Stimulated activated CD8-positive, alpha-beta memory T cell treated with anti-CD3 and anti-CD28 coated beads, Interleukin-15, amount 100 ng/mL, for 4 hours (primary cell): ENCODE data around the gene CACNA1D.
"Not testable (repeated sequence)": the region's sequence is repeated elsewhere in the genome, so short reads cannot be mapped to it uniquely, and the experiment has no call there.

Source experiments
- DNase-seq, 2 donors: peaks; one replicate each; pipeline ENCODE4 v3.0.0-alpha.2; 2020; ENCODE audit warnings: low read depth in 2 of 2

The CACNA1D gene

DNA sequence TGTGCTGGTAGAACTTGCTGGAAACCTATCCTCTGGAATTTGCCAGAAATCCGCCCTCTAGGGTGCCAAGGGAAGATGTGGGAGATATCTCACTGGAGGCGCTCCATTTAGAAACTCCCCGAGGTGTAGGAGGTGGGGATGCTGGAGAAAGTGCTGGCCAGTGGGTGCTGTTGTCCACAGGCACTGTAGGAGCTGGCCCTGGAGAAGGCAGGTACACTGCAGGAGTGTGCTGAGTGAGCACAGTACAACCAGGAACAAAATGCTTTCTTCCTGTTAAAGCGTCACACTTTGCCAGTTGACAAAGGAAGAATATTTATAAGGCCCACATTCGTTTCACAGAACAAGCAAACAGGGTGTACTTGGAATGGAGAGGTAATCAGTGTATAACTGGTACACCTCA, 119.9 kb downstream of the CACNA1D start:
- DNase-seq: no peak

DNA sequence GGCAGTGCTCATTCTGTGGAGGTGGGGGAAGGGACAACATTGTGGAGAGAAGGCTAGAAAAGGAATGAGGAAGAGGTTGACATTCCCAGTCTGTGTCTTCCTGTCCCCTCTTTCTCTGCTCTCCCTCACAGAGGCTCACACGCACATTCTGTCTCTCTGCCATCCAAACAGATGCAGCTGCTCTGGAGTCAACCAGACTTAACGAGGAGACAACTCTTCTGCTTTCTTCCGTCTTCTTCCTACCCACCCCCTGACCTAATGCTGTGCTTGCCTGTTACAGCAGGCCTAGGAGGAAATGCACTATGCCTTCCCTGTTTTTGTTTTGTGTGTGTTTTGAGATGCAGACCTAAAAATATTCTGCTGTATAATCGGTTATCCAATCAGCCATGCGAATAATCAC, 121.9 kb downstream of the CACNA1D start:
- no peak for DNase-seq

DNA sequence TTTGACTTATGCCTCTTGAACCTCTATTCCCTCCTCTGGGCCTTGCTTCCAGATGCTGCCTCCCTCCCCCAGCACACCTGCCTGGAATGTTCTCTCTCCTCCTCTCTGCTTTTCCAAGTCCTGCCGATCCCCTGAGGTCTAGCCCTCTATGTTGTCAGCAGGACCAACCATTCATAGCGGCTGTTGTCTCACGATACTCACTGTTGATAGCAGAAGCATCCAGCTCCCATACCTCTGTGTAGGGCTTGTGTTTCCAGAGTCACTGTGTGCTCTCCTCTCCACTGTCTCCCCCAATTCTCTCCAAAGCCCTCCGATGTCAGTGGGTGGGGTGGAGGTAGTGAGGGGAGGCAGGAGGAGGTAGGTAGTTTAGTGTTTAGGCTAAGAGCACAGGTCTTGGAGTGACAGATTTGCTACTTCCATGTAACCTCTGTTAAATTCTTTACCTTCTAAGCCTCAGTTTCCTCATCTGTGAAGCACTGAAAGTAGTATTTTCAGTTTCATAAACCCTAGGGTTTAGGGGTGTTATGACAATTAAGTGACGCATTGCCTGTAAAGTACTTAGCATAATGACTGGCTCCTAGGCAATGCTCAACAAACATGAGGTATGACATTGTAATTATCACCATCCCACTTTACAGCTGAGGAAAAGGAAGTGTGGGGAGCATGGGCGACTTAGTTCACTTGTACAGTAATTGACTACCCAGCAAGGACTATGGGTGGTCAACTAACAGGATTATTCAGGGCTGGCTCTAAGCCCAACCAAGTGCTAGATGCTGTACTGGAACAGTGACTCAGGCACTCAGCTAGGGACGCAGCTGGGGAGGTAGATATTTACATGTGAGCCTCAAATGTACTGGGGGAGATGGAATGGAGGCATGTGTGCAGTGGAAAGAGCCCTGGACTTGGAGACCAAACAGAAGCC, 122.8 kb downstream of the CACNA1D start:
- no peak for DNase-seq

DNA sequence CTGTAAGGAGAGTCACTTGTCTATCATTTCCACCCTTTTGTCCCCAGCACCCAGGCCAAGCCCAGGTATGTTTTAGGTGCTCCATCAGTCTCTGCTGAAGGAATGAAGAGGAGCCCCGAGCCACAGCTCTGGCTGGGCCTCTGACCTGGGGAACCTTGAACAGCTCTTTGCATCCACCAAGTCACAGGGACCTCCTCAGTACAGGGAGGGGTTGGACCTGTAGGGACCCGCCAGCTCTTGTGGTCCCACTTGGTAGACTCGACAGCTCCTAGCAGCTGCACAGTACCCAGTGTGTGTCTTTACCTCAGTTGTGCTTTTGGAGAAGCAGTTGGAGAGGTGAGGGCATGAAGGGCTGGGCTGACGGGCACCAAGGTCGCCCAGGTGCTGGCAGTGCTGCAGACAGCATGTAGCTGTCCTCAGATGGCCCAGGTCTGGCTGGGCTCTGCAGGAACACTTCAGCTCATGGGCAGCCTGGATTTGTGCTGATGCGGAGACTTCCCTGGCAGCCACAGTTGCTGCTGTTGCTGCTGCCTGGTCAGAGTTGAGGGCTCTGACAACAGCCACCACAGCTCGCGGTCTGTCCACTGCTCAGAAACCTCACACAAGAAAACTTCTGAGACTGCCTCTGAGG, 123.6 kb downstream of the CACNA1D start:
- DNase-seq: no peak

DNA sequence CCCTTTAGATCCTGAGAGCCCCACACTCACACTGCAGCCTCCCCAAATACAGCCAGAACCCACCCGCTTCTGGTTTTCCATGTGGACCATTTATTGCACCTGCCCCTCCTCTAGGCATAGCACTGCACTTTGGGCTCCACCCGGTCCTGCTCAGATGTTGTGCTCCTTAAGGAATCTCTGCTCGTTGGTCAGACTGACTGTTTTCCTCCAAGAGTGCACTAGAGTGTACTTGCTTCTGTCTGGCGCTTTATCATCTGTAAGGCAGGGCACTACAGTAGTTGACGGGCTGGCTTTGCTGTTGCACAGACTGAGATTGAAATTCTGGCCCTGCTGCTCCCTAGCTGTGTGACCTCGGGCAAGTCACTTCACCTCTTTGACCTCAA, 124.1 kb downstream of the CACNA1D start:
- DNase-seq: no peak

DNA sequence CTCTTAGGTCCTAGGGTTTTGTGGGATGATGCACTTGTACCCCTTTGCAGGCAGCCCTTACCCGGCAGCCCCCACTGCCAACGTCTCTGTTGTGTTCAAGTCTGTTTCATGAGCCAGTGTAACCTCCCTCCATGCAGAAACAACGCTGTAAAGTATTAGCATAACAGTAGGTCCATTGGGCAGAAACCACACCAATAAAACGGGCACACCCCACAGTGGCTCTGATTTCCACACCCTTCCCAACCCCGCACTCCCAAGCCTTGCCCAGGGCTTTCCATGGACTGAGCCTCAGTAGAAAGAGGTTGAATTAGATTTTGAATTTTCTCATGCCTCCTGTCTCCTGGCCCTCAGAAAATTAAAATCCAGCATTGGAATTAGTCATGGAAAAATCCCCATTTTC, 124.5 kb downstream of the CACNA1D start:
- DNase-seq: no peak

DNA sequence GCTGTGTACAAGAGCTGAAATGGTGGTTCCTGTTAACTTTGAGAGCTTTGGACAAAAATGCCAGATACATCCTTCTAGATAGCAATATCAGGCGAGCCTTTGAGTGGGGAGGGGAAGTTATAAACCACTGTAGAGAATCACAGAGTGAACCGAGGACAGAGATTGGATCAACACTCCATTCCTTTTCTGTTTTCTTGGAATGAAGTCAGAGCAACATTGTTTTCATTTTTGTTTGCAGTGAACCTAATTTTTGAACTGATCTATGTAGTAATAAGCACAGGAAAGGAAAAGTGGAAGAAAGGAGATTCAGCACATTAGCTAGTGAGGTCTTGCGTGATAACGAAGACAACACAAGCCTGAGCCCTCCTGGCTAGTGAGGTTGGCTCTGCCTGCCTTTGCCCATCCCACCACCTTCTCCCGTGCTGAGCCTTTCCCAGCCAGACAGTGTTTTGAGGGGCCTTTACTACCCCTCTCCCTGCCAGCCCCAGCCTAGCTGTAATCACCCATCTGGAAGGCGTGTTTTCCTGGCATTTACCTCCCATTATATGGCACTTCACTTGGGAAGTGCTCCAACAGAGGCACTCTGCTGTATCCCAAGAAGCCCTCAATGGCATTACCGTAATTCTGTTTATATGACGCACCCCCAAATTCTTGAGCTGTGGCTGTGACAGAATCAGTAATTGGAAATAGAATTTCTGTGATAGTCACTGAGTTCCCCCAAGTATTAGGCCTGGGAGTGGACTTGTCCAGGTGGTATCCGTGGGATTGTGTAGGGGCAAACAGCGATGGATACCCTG, 129.8 kb downstream of the CACNA1D start:
- DNase-seq: no peak

DNA sequence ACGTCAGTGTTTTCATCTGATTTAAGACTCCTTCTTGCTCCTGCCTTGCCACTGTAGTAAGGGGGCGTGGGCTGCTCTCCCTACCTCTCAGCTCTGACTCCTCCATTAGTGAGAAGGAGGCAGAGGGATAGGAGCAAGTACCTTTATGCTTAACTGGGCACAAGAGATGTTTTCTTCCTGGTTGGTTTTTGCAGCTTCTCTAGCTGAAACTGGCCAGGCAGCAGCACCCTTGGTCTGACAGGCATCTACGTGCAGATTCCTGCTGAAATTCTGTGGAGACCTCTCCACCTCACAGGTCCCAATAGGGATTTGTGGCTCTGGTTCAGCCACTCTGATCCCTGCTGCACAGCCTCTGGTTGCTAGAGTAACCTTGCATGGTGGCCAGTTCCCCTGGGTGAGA, 132.5 kb downstream of the CACNA1D start:
- no peak for DNase-seq

DNA sequence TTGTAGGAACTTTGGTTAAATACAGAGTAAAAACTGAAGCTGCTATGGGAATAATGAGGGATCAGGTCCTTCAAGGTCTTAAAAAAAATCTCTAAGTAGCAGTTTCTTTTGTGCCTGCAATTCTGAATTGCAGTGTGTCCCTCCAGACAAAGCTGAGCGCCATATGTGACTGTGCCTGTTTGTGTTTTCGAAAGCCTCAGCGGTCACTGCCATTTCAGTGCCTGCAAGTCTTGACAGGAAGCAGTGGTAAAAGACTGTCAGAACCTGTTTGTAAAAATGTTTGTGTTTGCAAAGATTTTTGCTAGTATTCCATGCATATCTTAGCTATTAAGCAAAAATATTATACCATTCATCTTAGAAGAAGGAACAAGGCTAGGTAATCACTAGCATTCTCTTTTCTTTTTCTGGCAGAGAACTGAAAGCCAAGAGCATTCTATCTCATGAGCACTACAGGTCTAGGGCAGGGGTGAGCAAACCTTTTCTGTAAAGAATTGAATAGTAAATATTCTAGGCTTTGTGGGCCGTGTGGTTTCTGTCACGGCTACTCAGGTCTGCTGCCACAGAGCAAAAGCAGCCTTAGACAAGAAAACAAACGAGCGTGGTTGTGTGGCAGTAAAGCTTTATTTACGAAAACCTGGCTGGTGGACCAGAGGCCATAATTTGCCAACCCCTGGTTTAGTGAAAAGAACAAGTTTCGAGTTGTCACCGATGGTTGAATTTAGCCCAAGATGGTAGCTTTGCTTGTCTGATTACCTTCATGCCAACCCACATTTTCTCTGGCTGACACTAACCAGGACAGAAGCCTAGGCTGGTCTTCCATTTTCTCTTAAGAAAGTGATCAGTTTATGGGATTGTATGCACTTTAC, 134.4 kb downstream of the CACNA1D start:
- DNase-seq: no peak

DNA sequence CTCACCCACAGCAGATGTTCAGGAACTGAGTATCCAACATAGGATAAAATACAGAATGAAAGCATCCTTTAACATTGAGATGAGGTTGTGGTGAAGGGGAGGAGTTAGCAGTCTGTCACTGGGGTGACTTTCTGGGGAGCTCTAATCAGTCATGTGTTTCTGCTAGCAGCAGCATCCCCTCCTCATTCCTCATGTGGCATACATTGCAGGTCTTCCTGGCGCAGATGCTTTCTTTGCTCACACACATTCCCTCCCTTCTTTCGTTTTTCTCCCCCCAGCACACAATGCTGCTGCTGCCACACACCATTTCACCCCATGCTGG, 135.0 kb downstream of the CACNA1D start:
- DNase-seq: no peak

DNA sequence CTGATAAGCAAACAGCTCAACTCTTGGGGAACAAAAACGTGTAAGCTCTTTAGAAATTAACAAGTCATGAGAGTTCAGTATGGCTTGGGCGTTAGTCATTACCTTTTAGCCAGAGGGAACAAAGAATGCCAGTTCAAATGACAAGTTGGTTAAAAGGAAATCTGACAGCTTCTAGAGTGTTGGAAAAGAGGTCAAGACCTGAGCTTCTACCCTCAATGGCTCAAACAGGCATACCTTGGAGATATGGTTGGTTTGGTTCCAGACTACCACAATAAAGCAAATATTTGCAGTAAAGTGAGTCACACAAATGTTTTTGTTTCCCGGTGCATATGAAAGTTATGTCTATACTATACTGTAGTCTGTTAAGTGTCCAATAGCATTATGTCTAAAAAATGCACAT, 136.1 kb downstream of the CACNA1D start:
- no peak for DNase-seq

DNA sequence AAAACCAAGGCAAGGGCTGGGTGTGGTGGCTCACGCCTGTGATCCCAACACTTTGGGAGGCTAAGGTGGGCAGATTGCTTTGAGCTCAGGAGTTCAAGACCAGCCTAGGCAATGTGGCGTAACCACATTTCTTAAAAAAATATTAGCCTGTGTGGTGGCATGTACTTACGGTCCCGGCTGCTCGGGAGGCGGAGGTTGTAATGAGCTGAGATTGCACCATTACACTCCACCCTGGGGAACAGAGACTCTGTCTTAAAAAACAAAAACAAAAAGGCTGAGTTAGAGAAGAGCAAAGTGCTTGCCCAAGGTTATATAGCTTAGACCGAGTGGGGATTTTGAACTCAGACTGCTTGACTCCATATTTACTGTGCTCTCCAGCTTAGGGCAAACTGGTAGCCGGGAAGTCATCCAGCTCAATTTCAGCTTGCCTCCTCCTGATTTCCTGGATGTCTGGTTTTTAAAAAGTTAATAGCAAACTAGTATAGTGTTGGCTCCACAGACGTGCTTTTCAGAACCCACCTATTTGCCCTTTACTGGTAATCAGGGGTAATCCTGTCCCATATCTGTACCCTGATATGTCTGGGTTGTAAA, 138.9 kb downstream of the CACNA1D start:
- no peak for DNase-seq

DNA sequence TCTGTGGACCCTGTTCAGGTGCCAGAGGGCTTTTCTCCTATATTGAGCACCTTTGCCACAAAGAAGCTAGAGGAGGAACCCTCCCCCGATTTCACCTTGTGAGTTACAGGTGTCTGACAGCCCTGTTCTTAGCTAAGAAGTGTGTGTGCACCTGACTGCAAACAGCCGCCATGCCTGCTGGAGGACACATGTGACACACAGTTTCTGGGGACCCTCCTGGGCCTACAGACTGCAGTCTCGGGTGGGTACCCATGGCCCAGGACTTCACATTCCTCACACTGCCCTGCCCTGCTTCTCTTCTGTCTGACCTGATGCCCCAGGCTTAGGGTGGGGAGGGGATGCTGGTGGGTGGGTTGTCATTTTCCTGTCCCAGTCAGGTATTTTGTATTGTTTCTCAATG, 140.6 kb downstream of the CACNA1D start:
- no peak for DNase-seq

DNA sequence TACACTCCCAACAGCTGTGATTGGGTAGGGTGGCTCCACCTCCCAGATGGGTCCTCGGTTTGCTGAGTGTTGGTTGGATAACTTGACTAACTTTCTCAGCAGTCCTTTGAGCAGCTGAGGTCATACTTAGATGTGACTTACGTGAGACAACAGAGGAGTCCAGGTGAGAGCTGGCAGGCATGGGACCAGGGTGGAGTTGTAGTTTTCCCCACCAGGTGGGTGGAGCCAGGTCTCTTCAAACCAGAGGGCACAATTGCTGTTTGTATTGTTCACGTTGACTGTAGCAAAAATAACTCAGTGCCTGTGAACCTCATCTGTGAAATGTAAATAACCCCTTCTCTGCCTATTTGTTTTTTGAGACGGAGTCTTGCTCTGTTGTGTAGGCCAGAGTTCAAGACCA, 144.4 kb downstream of the CACNA1D start:
- not testable (repeated sequence) for DNase-seq

DNA sequence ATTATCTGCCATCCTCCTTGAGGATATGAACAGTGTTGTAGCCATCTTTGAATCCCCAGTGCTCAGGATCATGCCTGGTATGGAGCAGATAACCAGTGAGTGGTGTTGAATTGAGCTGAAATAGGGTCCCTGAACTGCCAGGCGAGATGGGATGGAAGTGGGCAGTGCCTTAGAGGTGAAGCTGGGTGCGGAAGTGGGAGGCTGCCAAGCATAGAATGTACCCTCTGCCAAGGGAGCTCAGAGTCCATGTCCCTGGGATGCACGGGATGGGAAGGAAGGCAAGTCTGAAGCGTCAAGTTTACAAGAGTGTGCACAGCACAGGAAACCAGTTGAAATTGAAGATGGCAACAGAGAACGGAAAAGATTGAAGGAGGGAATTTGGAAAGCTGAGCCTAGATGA, 147.0 kb downstream of the CACNA1D start:
- no peak for DNase-seq

DNA sequence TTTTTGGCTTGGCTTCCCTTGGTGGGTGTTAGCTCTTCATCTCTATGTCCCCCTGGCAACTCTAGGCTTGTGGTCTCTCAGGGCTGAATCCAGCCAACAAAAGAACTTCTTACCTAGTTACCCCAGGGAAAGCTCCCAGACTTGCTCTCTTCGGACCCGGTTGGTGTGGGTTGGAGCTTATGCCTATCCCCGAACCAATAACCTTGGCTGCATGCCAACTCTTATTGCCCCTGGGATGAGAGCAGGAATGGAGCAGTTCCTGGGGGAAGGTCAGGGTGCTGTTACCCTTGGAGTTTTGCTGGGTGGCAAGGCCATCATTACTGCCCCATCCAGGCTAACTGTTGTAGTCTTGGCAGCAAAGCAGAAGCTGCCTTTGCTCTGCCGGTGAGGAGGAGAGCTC, 147.8 kb downstream of the CACNA1D start:
- DNase-seq: no peak

DNA sequence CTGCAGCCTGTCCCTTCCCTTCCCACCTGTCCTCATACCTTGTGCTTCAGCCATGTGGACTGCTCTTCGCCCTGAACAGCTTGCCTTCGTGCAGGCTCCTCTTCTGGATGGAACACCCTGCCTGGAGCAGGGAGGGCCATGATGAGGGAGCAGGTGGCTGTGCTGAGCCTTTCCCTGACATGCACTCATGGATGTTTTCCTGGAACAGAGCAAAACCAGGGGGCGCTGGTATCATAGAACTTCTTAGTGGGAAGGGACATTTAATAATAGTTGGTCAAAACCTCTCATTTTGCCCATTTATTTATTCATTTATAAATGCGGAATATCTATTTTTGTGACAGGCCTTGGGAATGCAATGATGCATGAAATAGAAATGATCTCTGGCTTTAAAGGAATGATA, 149.3 kb downstream of the CACNA1D start:
- no peak for DNase-seq

DNA sequence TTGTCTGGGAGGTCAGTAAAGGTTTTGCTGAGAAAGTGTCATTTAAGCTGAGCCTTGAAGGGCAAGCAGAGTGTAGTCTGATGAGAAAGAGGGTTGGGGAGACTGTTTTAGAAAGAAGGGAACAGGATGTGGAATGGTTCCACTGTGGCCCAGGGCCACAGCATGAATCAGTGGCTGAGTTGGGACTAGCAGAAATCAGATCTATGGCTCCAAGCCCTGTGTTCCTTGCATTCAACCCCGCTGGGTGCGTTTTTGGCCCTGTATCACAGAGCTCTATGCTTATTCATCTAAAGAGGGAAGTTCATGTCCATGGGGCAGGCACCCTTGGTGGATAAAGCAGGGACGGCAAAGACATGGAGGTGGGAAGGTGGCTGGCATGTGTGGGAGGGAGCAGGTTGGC, 151.3 kb downstream of the CACNA1D start:
- no peak for DNase-seq

DNA sequence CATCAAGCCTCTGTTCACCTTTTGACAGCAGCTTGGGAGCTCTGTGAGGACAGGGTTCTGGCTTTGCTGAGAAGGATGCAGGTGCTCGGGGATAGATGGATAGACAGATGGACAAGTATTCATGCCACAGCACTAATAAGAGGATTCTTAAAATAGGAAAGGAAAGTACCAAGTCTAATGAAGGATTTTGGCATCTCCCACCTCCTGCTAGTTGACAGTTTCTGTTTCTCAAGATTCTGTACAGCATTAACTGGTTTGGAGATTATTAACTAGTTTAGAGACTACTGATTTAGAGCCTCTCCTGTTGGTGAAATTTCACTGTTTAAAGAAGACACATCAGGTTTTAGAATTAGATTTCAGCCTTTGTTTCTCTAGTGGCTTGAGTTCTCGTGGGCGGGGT, 152.3 kb downstream of the CACNA1D start:
- no peak for DNase-seq

DNA sequence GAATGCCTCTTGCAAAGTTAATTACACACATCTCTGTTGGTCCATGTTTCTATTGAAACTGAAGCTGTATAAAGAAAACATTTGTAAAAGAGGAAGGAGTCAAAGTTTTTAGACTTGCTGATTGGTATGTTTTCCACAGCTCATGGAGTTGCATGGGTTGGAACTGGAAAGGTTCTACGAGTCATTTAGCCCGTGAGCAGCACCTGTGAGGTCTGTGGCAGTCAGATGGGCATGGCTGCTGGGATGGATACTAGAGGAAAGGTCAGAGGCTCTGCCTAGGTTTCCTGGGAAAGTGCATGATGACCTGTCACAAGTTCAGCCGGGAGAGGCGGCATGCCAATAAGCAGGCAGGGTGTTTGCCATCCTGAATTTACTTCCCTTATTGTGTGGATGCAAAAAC, 155.4 kb downstream of the CACNA1D start:
- no peak for DNase-seq

DNA sequence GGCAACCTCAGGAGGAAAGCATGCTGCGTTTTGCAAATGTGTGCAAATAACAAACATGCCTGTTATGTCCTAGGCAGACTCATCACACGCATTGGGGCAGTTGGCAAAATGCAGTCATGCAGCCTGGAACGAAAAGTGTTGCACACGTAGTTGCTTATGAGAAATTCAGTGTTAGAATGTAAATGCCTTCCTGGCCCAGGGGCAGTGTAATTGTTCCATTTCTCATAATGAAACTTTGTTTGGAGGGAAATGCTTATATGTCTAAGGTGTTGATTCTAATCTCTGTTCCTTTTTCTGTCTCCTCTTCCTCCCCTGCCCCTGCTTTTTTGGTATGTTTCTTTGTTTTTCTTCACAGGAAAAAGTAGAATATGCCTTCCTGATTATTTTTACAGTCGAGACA, 156.0 kb downstream of the CACNA1D start:
- DNase-seq: no peak
